GM19455 (cell line): ENCODE measurements around the gene PLCH1.
"Not testable (repeated sequence)": the region's sequence is repeated elsewhere in the genome, so short reads cannot be mapped to it uniquely, and the experiment has no call there.

Source experiments
- ATAC-seq: cut with Tn5 transposase; IDR thresholded peaks from one replicate; pipeline ENCODE4 v1.9.1; 2021; ENCODE audit not compliant: unreplicated experiment

The PLCH1 gene

DNA sequence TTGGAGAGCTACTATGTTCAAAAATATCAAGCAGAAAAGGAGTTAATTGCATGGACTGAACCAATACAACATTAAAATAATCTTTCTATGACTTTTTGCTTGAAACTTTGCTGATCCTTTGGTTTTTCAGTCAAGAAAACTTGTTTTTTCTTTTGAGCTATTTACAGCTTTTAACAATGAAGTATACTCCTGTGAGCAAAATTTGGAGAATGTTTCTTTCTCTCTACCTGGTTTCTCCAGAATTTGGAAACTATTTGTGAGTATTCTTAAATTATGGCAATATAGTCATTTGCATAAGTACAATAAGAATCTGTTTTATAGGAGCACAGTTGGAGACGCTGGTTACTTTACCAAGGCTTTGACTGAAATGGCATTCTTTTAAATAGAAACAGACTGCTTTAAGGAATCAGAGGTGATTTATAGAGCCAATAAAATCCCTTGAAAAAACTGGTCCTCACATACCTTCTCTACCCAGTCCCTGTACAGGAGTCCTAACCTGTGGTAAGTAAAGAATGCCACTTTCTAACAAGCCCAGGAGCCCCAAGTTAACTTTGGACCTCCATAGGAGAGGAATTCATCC lies 127.4 kb downstream of the PLCH1 start:
- no peak for ATAC-seq

- not testable (repeated sequence) for ATAC-seq
Observed at GRCh38 chr3:155615141-155615540, 129.7 kb downstream of the PLCH1 start.

DNA sequence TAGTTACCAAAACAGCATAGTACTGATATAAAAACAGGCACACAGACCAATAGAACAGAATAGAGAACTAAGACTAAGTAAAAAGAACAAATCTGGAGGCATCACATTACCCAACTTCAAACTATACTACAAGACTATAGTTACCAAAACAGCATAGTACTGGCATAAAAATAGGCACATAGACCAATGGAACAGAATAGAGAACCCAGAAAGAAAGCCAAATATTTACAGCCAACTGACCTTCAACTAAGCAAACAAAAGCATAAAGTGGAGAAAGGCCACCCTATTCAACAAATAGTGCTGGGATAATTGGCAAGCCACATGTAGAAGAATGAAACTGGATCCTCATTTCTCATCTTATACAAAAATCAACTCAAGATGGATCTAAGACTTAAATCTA lies 130.5 kb downstream of the PLCH1 start:
- not testable (repeated sequence) for ATAC-seq

GRCh38 chr3:155611456-155611855 lies 133.4 kb downstream of the PLCH1 start:
- no peak for ATAC-seq

GRCh38 chr3:155609586-155609985 lies 135.3 kb downstream of the PLCH1 start:
- no peak for ATAC-seq

DNA sequence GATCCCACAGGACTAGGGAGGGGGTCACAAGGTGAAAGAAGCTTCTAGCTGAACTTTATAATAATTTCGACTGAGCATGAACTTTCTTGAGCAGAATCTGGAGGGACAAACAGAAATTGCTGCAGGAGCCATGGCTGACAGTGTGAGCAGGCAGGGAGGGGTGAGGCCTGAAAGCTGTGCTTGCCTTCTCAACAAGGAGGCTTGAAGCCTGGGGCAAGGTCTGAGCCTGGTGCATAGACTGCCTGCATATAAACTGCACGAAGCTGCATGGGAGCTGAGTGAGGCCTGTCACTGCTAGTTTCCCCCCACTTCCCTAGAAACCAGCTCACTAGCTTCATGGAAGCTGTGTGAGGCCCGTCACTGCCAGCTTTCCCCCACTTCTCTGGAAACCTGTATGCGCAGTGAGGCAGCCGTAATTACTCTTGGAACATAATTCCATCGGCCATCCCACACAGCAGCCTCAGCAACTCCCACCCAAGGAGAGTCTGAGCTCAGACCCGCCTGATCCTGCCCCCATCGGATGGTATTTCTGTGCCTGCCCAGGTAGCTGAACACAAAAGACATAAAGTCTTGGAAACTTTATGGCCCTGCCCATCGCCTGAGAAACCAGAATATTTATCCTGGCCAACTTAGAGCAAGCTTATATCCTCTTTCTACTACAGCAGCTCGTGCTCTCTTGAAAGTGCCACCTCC lies 136.5 kb downstream of the PLCH1 start:
- ATAC-seq, result no peak

DNA sequence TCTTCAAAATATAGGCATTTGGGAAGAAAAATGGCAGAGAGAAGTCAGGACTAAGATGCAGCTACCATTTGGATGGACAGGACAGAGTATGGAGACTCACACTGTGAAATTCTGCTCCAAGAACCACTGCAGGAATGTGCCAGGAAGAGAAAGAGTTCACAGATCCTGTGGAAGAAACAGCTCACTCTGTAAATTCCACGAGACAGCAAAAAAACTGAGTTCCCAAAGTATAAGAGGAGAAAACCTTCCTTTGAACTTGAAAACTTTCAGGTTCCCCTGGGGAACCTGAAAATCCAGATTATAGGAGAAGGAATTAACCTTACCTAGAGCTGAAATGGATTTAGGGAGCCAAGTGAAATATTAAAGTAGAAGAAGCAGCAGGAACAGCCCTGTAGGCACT lies 137.1 kb downstream of the PLCH1 start:
- ATAC-seq, result no peak

DNA sequence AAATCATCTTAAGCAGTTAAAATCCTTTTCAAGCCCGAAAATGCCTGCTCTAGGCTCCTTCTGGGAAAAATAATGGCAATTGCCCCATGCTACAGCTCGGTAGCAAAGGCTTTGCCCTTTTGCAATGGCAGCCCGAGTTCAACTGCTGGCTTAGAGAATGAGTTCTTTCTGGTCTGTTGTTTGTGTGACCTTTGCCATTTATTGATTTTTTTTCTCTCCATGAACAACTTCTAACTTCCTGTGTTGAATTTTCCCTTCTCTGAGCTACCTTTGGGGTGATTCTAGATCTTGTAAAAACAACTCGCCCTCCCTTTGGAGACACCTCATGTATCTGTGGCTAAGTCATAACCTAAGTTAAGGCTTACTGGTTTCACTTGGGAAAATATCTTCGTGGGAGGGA lies 139.3 kb downstream of the PLCH1 start:
- no peak for ATAC-seq

- ATAC-seq, result no peak
Observed at GRCh38 chr3:155604967-155605366, 139.9 kb downstream of the PLCH1 start.

DNA sequence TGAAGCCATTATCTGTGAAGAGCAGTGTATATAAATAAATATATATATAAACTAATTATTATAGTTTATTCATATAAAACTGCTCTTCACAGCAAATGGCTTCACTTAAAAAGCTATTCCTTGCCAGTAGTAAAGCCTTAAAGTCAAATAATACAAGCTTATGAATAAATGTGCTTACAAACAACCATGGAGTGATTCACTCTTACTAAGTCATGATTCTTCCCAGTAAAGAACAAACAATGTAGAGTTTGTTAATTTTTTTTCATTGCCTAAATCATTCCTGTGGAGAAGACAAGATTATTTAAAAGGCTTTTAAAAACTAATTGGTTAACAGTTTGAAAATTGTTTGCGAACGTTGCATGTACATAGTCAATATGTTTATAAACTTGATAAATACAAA lies 140.7 kb downstream of the PLCH1 start:
- no peak for ATAC-seq

DNA sequence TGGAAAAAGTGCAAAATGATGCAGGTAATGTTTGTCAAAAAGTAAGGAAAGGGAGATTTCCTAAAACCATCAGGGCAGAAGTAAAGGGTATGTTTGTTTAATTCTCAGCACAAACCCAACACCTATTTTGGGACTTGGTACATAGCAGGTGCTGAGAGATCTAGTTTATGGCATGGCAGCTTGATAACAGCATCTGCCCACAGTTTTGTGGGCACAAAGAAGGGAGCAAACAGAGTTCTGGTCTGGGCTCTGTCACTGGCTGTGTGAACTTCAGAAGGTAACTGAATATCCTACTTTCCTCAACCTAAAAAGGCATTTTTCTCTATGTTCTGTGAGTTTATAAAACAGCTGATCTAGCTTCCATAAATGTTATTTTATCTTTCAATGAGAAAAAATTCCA lies 141.6 kb downstream of the PLCH1 start:
- no peak for ATAC-seq

DNA sequence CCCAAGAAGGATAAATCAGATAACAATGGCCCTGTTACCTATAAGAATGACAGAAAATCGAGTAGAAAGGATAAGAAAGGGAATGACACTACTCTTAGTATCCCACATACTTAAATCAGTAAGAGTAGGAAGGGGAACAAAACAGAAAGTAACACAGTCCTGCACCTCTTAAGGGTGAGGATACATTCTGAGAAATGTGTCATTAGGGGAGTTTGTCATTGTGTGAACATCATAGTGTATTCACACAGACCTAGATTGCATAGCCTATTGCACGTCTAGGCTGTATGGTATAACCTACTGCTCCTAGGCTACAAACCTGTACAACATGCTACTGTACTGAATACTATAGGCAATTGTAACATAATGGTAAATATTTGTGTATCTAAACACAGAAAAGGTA lies 142.6 kb downstream of the PLCH1 start:
- ATAC-seq, result no peak

GRCh38 chr3:155598671-155599070 lies 146.2 kb downstream of the PLCH1 start:
- no peak for ATAC-seq

GRCh38 chr3:155596615-155597014 lies 148.3 kb downstream of the PLCH1 start:
- no peak for ATAC-seq

DNA sequence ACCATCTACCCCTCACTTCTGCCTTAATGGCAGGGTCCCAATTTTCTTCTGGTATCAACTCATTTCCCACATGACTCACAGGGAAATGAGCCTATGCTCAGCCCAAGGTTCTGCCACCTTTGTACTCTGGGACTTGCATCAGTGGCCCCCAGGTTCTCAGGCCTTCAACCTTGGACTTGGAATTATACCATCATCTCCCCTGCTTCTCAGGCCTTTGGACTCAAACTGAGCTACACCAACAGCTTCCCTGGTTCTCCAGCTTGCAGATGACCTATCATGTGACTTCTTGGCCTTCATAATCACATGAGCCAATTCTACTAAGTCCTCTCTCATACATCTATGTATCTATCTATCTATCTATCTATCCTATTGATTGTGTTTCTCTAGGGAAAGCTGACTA lies 149.5 kb downstream of the PLCH1 start:
- ATAC-seq, result no peak

DNA sequence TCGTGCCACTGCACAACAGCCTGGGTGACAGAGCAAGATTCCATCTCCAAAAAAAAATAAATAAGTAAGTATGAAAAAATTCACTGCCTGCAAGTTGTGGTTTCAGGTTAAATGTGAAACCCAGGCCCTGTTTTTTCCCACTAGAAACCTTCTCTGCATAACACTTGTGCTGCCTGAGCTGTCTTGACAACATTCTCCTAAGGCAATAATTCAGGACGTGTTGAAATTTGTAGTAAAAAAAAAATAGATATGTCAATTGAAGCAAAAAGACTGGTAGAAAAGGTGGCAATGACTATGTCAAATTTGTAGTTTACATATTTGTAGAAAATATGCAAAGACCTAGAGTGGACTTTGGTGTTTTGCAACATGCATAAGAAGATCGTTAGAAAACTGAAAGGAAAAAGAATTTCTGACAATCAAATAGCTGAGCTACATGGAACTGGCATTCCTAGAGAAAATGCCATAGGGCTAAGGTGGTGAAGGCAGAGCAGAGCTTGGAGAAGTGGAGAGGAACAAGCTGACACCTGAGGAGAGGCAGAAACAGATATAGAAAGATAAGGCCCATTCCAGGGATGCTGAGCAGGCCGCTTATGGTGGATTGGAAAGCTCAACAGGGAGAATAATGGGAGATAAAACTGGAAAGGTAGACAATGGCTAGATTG lies 150.2 kb downstream of the PLCH1 start:
- no peak for ATAC-seq

- ATAC-seq, result no peak
Observed at GRCh38 chr3:155587581-155587980, 157.3 kb downstream of the PLCH1 start.

DNA sequence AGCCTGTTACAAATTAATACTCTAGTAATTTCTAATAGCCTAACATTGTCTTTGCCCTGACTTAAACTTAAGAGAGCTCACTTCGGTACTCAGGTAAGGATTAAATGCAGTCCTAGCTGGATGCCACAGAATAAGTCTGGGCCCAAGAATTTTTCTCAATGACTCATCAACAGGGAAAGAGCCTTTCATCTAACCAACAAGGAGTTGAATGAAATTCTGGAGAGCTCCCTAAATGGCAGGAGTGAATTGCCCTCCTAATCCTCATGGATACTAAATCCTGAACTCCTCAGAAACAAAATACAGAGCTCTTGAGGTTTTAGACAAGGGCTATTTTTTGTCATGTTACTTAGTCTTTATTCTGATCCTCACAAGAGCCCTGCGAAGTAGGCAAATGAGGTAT lies 159.5 kb downstream of the PLCH1 start:
- no peak for ATAC-seq

DNA sequence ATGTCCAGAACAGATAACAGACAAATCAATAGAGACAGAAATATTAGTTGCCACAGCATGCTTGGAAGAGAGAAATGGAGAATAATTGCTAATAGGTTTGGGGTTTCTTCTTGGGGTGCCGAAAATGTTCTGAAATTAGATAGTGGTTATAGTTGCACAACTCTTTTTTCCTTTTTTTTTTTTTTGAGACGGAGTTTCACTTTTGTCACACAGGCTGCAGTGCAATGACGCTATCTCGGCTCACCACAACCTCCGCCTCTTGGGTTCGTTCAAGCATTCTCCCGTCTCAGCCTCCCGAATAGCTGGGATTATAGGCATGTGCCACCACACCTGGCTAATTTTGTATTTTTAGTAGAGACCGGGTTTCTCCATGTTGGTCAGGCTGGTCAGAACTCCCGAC lies 163.3 kb downstream of the PLCH1 start:
- ATAC-seq, result no peak

DNA sequence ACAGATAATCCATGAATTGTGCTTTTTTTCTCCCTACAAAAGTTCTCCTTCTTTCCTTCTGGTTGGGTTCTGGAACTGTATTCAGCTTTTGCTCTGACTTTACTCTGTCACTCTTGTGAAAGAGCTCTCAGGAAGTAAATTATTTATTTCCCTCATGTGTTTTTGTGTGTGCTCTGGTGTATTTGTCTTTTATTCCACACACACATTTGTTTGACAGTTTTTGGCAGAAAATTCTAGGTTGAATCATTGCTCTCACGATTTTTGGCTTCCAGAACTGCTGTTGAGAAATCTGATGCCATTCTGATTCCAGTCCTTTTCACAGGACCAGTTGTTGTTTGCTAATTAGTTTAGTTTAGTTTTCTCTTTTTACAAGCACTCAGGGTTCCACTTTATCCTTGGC lies 172.8 kb downstream of the PLCH1 start:
- no peak for ATAC-seq

DNA sequence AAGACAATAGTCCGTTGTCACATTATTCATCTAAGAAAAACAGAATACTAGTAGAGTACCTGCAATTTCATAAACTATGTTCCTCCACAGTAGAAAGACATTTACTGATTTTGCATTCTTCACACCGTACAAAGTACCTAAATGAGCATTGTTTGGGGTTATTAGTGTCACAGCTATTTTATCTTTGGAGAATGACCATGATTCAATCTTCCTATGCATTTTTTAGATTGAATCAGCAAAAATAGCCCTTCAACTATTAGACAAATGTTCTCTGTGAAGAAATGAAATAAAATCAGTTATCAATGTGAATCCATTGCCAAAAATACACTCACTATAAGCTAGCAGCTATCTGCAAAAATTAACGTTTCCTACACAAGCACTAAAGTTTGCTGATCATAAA lies 176.6 kb downstream of the PLCH1 start:
- no peak for ATAC-seq

DNA sequence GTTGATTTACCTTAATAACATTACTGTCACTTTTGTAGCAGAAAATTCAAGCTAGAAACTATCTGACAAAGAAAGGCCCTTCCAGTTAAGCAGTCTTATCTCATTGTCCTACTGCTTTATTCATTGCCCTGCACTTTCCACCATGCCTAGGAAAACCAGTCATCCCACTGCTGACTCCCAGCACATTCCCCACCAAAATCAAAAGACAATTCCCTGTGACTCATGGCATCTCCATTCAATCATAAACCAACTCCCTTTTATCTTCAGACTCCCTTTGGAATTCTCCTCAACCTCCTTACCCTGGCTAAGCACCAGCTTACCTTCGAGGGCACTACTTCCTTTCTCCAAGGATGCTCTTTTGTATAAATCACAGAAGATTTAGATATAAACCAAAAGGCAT lies 184.3 kb downstream of the PLCH1 start:
- ATAC-seq, result no peak

DNA sequence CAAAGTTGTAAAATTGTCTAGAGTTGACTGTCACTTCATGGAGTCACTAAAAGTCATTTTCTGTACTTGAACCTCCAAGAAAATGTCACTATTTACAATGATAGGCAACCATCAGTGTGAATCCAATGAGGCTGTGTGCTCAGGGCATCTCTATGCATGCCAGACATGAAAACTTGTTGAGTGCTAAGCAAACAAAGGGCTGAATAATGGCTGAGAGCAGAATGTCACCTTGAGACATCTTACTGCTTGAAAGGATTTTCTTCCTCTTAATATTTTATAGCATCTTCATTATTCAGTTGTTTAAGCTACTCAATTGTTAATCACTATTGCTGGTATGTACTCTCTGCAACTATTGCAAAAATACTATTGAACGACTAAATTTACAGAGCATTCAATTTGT lies 184.7 kb downstream of the PLCH1 start:
- no peak for ATAC-seq
